ENCODE results near the gene DMD.

Gene DMD

DNA sequence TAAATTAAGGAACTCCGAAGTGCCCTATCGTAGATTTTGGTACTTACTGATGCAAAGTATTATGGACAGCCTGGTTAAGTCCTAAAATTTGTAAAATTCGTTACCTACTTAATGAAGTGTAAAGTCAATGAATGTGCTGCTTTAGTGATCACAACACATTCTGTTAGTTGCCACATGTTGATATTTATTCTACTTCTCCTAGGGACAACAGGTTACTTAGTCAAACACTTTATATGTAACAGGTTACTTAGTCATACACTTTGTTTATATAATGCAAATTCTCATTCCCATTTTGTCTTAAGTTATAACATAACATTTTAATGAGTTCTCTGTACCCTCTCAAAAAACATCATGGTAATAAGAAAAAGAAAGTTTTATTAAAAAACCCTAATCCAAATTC lies 1496.6 kb downstream of the DMD start:
- TF ChIP-seq ZFX (IDR thresholded peaks at IDR 0.05), result no peak
- TF ChIP-seq CTCF (conservative IDR thresholded peaks at IDR 0.05), result no peak
- no peak overlapping the region for H3K27ac ChIP-seq

DNA sequence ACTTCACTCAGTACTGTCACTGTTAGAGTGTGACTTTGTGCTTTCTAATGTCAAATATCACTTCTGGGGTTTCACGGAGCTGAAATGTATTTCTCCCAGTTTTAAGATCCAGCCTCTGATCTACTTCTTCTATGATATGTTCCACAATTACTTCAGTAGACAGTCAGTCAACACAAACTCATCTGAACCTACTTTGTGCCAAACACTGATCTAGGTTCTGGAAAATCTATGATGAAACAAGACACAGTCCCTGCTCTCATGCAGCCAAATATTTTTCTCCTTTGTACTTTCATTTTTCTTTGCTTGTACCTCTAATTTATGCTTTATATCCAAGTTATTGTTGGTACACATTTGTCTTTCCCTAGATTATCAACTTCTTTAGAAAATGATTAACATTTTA lies 1498.2 kb downstream of the DMD start:
- TF ChIP-seq CTCF (conservative IDR thresholded peaks at IDR 0.05), result no peak
- no peak for TF ChIP-seq ZFX (IDR thresholded peaks at IDR 0.05)
- H3K27ac ChIP-seq, result no peak overlapping the region

DNA sequence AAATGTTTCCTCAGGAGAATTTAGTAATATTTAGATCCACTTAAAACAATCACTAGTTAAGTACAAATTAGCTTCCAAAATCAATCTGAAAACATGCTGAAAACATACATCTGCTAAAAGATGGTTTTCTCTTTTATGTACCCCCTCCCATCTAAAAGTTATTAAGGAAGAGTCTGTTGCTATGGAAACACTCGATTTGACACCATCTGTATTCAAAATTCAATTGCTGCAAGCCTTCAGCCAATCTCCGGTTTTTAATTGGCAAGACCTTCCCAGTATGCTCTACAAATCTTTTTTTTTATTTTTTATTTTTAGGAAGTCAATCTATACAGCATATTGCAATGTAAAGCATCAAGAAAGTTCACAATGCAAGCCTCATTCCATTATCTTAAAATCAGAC lies 1500.2 kb downstream of the DMD start:
- TF ChIP-seq ZFX (IDR thresholded peaks at IDR 0.05), result no peak
- H3K27ac ChIP-seq, result no peak overlapping the region

GRCh38 chrX:31708116-31708515 lies 1503.2 kb downstream of the DMD start:
- TF ChIP-seq CTCF (conservative IDR thresholded peaks at IDR 0.05), result no peak
- TF ChIP-seq ZFX (IDR thresholded peaks at IDR 0.05), result no peak
- no peak overlapping the region for H3K27ac ChIP-seq

DNA sequence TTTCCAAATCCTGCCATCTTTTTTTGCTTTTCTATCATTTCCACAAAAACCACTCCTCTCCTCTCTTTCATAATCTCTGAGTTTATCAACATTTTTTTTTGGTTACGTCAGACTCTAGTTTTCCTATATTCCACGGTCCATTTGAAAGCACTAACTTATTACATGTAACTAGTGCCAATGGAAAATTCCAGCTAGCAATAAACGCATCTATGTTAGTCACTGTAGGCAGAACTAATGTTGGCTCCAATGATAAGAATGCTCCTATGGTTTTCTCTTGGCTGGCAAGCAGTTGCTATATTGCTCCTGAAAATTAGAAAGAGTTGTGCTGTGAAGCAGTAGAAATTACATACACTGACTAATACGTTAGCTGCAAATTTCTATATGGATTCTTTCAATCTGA lies 1504.9 kb downstream of the DMD start:
- TF ChIP-seq CTCF (conservative IDR thresholded peaks at IDR 0.05) (no peak), ZFX (IDR thresholded peaks at IDR 0.05) (no peak)
- no peak overlapping the region for H3K27ac ChIP-seq

- TF ChIP-seq ZFX (IDR thresholded peaks at IDR 0.05) (no peak), CTCF (conservative IDR thresholded peaks at IDR 0.05) (no peak)
- no peak overlapping the region for H3K27ac ChIP-seq
Observed at GRCh38 chrX:31705816-31706215, 1505.5 kb downstream of the DMD start.

GRCh38 chrX:31704938-31705337 lies 1506.4 kb downstream of the DMD start:
- no peak overlapping the region for H3K27ac ChIP-seq
- no peak for TF ChIP-seq ZFX (IDR thresholded peaks at IDR 0.05)
- TF ChIP-seq CTCF (conservative IDR thresholded peaks at IDR 0.05), result no peak

GRCh38 chrX:31702222-31702621 lies 1509.1 kb downstream of the DMD start:
- TF ChIP-seq CTCF (conservative IDR thresholded peaks at IDR 0.05), result no peak
- H3K27ac ChIP-seq, result no peak overlapping the region

Data from C4-2B (cell line).